OCI-LY3 (cell line): ENCODE measurements around the gene INF2.
"Not testable (repeated sequence)": the region's sequence is repeated elsewhere in the genome, so short reads cannot be mapped to it uniquely, and the experiment has no call there.

Experiments used
- H2AFZ ChIP-seq: fragments of 200-600, 300-600 bp; shearing (Covaris generic); 2 replicates; pipeline ENCODE4 v1.6.0; 2014; ENCODE audit warnings: antibody characterized with exemption, low read depth, low read length
- H3K27ac ChIP-seq: fragments of 200-600, 300-600 bp; sonication (generic); 2 replicates; pipeline ENCODE4 v1.5.1; 2014; ENCODE audit warnings: mild to moderate bottlenecking, low read length, moderate library complexity, mixed read lengths
- H3K27me3 ChIP-seq: fragments of 200-600, 300-600 bp; sonication (generic); 2 replicates; pipeline ENCODE4 v1.6.1; 2014; ENCODE audit warnings: low read depth, low read length, mixed read lengths
- H3K36me3 ChIP-seq: fragments of 200-600, 300-600 bp; sonication (generic); replicated peaks from 2 replicates; pipeline ENCODE3; 2014; ENCODE audit warnings: low read depth, low read length, mixed read lengths
- H3K4me1 ChIP-seq: fragments of 300-600, 200-600 bp; sonication (generic); 2 replicates; pipeline ENCODE4 v1.6.1; 2014; ENCODE audit warnings: low read length, mixed read lengths
- H3K4me2 ChIP-seq: fragments of 200-600, 300-600 bp; sonication (generic); 2 replicates; pipeline ENCODE4 v1.6.1; 2014; ENCODE audit warnings: low read length, mixed read lengths
- H3K4me3 ChIP-seq: fragments of 300-600, 200-600 bp; sonication (generic); 2 replicates; pipeline ENCODE4 v1.5.1; 2014; ENCODE audit warnings: antibody characterized with exemption, mild to moderate bottlenecking, low read length, moderate library complexity
- H3K79me2 ChIP-seq: fragments of 300-600, 200-600 bp; shearing (Covaris generic); 2 replicates; pipeline ENCODE4 v1.6.1; 2014; ENCODE audit warnings: mild to moderate bottlenecking, low read length, mixed read lengths
- H3K9ac ChIP-seq: fragments of 300-600, 200-600 bp; shearing (Covaris generic); 2 replicates; pipeline ENCODE4 v1.6.0; 2014; ENCODE audit warnings: mild to moderate bottlenecking, low read length, moderate library complexity
- H3K9me3 ChIP-seq: fragments of 200-600, 300-600 bp; shearing (Covaris generic); 2 replicates; pipeline ENCODE4 v1.6.1; 2014; ENCODE audit warnings: low read length, mixed read lengths; ENCODE audit not compliant: insufficient read depth
- H4K20me1 ChIP-seq: fragments of 200-600, 300-600 bp; sonication (generic); 2 replicates; pipeline ENCODE4 v1.6.1; 2016; ENCODE audit warnings: low read length, mixed read lengths; ENCODE audit not compliant: insufficient read depth
- EZH2phosphoT487 ChIP-seq: fragments of 200-600 bp; shearing (Covaris generic); IDR thresholded peaks from 2 replicates; pipeline ENCODE4 v1.6.1; 2018; ENCODE audit warnings: antibody characterized with exemption, mixed run types, low read depth
- TF ChIP-seq, protein P1 (sequence below): fragments of 200-600, 300-600 bp; sonication (generic); IDR thresholded peaks from 2 replicates; pipeline ENCODE4 v1.5.1; 2014; ENCODE audit warnings: antibody characterized with exemption, low read length, low read depth

INF2 gene

DNA sequence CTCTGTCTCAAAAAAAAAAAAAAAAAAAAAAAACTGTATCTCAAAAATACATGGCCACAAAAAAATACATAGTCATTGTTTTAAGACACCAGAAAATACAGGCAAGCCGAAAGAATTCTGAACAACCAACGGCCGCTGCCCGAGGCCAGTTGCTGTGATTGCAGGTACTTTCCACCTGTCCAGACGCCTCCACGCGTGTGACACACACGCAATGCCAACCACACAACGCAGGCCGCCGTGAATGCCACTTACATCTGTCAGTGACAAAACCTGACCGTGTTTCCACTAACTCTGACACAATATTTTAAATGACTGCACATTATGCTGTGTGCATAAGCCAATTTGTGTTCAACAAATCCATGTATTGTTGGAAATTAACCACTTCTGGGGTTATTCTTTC, 22.4 kb upstream of the INF2 start:
- H3K4me1 ChIP-seq = peaks cover 19% of the 10 kb centered on the region
- no peaks in the 10 kb centered on the region for H3K36me3 ChIP-seq
- TF ChIP-seq, protein P1, sequence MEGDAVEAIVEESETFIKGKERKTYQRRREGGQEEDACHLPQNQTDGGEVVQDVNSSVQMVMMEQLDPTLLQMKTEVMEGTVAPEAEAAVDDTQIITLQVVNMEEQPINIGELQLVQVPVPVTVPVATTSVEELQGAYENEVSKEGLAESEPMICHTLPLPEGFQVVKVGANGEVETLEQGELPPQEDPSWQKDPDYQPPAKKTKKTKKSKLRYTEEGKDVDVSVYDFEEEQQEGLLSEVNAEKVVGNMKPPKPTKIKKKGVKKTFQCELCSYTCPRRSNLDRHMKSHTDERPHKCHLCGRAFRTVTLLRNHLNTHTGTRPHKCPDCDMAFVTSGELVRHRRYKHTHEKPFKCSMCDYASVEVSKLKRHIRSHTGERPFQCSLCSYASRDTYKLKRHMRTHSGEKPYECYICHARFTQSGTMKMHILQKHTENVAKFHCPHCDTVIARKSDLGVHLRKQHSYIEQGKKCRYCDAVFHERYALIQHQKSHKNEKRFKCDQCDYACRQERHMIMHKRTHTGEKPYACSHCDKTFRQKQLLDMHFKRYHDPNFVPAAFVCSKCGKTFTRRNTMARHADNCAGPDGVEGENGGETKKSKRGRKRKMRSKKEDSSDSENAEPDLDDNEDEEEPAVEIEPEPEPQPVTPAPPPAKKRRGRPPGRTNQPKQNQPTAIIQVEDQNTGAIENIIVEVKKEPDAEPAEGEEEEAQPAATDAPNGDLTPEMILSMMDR = no peak
- no peak for TF ChIP-seq EZH2phosphoT487
- H3K9ac ChIP-seq = no peak overlapping the region
- H4K20me1 ChIP-seq = no peaks in the 10 kb centered on the region
- H3K4me3 ChIP-seq = no peak overlapping the region
- no peaks in the 10 kb centered on the region for H3K79me2 ChIP-seq
- H3K9me3 ChIP-seq = no peaks in the 10 kb centered on the region
- H3K27me3 ChIP-seq = peaks cover 14% of the 10 kb centered on the region; the same call in 1 of the 2 replicates
- H3K4me2 ChIP-seq = no peak overlapping the region
- no peak overlapping the region for H2AFZ ChIP-seq
- H3K27ac ChIP-seq = no peak overlapping the region

DNA sequence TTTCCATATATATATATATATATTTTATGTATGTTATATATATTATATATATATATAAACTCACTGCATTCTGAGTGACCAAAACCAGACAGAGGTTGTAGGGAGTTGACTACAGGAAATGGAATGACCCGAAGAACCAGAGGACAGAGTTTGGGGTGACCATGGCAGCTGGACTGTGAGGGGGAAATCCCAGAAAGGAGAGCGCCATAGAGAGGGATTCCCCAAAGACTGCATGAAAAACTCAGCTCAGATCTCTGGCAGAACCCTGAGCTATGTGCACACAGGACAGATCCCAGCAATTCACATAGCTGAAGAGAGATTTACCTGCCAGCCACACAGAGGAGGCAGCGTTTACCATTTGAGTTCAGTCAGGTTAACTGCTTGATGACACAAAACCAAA, 19.7 kb upstream of the INF2 start:
- Histone ChIP-seq H3K4me3 (peak overlapping the region; percentile 16), H2AFZ (no peak overlapping the region), H3K27me3 (peaks cover 2% of the 10 kb centered on the region; the same call in 1 of the 2 replicates), H3K9ac (no peak overlapping the region), H3K4me2 (peak overlapping the region; percentile 51), H3K36me3 (no peaks in the 10 kb centered on the region), H3K27ac (no peak overlapping the region), H4K20me1 (no peaks in the 10 kb centered on the region), H3K9me3 (0 out of 2 replicates have a peak, but pooled peaks cover 3% of the 10 kb centered on the region), H3K79me2 (no peaks in the 10 kb centered on the region), H3K4me1 (peaks cover 19% of the 10 kb centered on the region)
- TF ChIP-seq, protein P1 = no peak
- no peak for TF ChIP-seq EZH2phosphoT487

DNA sequence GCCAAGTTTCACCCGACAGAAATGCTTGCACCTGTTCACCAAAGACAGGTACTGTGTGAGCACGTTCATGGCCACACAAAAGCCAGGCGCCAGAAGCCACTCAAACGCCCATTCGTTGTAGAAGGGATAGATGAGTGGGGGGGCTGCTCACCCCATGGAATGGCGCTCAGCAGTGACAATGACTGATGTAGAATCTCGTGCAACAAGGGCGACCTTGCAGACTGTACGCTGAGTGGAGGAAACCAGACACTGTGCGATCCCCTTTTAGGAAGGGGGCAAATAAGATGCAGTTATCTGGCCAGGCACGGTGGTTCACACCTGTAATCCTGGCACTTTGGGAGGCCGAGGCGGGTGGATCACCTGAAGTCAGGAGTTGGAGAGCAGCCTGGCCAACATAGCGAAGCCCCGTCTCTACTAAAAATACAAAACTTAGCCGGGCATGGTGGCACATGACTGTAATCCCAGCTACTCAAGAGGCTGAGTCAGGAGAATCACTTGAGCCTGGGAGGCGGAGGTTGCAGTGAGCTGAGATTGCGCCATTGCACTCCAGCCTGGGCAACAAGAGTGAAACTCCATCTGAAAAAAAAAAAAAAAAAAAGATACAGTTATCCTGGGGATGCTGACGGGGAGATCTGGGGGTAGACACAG, 18.0 kb upstream of the INF2 start:
- not testable (repeated sequence) for H3K4me3 ChIP-seq, H3K4me2 ChIP-seq, H2AFZ ChIP-seq, H3K79me2 ChIP-seq, H3K9me3 ChIP-seq, H3K36me3 ChIP-seq, H4K20me1 ChIP-seq, H3K27me3 ChIP-seq, H3K27ac ChIP-seq, H3K9ac ChIP-seq
- H3K4me1 ChIP-seq = peaks cover 13% of the 10 kb centered on the region

DNA sequence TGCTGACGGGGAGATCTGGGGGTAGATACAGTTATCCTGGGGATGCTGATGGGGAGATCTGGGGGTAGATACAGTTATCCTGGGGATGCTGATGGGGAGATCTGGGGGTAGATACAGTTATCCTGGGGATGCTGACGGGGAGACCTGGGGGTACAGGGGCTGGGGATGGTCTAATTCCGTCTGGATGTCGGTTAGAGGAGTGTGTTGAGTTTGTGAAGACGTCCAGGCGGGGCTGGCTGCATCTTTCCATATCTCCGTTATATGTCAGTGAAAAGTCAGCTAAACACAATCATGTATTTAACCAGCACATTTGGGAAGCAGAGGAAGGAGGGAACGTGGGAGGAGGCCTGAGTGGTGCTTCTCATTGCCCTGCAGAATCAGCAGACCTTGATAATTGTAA, 17.3 kb upstream of the INF2 start:
- not testable (repeated sequence) for H3K27ac ChIP-seq, H3K9me3 ChIP-seq, H3K9ac ChIP-seq, H3K36me3 ChIP-seq, H2AFZ ChIP-seq, H4K20me1 ChIP-seq, H3K4me3 ChIP-seq, H3K4me2 ChIP-seq, H3K79me2 ChIP-seq, H3K27me3 ChIP-seq
- H3K4me1 ChIP-seq = peaks cover 19% of the 10 kb centered on the region

DNA sequence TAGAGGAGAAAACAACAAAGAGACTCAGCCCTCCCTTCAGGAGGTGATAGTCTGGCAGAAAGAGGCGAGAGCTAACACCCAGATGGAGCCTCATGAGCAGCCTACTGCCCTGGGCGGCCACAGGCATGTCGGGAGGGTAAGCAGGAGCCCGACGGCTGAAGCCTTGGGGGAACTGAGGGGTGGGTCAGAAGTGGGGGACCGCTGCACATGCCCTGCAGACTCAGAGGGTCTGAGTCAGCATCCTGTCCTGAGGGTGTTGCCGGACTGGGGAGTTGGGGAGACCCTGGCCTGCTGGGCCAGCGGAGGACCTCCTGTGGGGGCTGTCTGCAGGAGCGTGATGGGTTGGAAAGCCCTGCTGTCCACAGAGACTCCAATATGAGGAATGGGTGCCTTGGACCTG, 15.9 kb upstream of the INF2 start:
- Histone ChIP-seq H3K36me3 (no peaks in the 10 kb centered on the region), H3K27me3 (no peaks in the 10 kb centered on the region), H3K9ac (no peak overlapping the region), H2AFZ (no peak overlapping the region), H3K4me1 (peaks cover 29% of the 10 kb centered on the region), H4K20me1 (no peaks in the 10 kb centered on the region), H3K79me2 (no peaks in the 10 kb centered on the region), H3K9me3 (0 out of 2 replicates have a peak, but pooled peaks cover 3% of the 10 kb centered on the region), H3K4me3 (no peak overlapping the region), H3K4me2 (no peak overlapping the region), H3K27ac (no peak overlapping the region)
- TF ChIP-seq, protein P1 = no peak
- TF ChIP-seq EZH2phosphoT487 = no peak
